ENCODE measurements around the gene FECH. TPM values are rescaled to one million over a fixed set of nuclear protein-coding genes. Genes with fewer than 3 reads are reported as not detected.

FECH gene
- total RNA-seq, 1 experiment from 2014 or later, result 43.3 TPM

DNA sequence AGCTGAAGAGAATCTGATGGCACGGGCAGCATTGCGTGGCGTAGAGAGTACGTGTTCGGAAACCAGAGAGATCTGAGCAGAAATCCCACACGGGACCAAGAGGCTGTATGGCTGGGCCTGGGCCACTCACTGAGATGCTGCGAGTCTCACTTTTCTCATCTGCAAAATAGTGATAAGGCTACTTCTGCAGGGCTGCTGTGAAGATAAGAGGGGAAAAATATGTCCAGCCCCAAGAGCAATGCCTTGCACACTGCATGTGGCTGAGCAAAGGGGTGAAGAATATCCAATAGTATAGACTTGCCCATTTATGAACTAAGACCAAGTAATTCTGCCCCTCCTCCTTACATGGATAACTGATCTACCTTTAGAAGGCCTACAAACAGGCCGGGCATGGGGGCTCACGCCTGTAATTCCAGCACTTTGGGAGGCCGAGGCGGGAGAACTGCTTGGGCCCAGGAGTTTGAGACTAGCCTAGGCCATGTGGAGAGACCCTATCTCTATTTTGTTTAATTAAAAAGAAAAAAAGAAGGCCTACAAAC lies 3.1 kb downstream of the FECH start:
- DNase-seq (ENCODE audit: extremely low read depth, low read depth), result no peak

DNA sequence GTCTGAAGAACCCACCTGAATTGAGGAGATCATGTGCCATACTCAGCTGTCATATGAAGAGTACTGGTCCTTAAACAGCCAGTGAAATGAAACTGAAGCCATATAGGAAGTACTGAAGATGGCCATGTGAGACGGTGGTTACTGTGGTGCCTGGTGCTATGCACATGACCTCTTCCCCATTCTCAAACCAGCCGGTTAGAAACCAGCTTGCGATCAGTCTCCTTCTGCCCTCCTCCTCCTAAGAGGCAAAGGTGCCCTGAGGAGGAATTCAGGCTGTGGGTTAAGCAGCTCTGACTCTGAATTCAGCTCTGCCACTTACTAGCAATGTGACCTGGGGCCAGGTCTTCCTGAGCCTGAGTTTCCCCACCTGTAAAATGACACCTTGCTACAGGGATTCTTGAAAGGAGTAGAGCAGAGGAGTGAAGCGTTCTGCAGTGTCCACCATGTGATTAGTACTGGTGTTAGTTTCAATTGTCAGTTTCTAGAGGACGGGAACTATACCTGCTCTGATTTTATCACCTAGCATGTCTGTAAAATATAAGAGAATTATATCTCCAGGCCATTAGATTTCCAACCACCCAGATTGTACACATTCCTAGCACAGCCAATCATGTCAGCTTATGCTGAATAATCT lies 5.1 kb downstream of the FECH start:
- no peak for DNase-seq (ENCODE audit: extremely low read depth, low read depth)

DNA sequence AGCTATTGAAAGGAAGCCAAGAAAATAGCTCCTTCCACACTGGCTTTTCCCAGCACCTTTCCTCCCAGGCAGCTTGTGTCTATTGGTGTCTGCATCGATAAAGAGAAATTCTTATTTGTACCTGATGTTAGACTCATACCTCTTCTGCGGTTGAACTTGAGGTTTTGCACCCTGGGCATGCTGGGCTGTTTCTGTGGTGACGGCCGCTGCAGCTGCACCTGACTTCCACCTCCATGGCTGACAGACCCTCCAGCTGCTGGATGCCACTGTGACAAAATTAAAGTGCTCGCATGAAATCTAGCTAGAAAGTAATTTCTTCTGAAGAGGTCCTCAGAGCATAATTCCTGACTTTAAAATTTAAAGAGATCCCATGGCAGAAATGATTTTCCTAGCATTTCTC lies 6.6 kb downstream of the FECH start:
- DNase-seq (ENCODE audit: extremely low read depth, low read depth), result no peak

DNA sequence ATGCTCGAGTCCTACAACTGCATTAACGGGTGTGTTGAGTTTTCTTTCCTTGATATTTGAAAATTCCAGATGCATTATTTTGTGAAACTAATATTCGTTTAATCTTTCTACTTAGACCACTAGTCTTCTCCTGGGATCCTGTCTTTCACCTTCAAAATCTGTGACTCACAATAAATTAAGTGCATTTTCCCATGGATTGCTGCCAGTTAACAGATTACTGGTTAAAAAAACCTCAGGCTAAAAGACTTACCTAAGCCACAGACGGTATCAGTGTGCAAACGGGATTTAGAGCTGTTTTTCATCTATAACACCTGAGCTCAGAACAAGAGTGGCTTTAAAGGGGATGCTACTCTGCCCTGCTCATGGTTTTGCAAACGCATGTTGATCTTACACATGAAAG lies 10.2 kb downstream of the FECH start:
- DNase-seq (ENCODE audit: extremely low read depth, low read depth), result no peak

DNA sequence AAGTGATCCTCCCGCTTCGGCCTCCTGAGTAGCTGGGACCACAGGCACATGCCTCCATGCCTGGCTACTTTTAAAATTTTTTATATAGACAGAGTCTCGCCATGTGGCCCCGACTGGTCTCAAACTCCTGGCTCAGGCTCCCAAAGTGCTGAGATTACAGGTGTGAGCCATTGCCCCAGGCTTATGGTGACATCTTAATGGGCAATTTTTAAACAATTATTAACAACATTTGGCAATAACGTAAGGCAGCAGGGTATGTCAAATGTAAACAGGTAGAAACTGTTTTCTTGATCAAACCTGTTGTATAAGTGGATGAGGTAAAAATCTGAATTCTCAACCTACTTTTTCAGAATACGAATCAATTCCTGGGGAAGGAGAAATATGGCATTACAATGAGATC lies 11.0 kb downstream of the FECH start:
- DNase-seq (ENCODE audit: extremely low read depth, low read depth), result no peak

DNA sequence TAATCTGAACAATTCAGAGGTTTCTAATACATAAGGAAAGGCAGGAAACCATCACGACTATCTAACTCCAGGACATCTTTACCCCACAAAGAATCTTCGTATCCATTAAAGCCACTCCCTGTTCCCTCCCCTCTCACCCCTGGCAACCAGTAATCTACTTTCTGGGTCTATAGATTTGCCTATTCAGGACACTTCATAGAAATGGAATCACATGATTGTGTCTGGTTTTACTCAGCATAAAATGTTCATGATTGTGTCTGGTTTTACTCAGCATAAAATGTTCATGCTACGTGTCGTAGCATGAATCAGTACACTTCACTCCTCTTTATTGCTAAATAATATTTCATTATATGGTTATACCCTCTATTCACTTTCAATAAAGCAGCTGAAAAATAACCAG lies 11.6 kb downstream of the FECH start:
- no peak for DNase-seq (ENCODE audit: extremely low read depth, low read depth)

DNA sequence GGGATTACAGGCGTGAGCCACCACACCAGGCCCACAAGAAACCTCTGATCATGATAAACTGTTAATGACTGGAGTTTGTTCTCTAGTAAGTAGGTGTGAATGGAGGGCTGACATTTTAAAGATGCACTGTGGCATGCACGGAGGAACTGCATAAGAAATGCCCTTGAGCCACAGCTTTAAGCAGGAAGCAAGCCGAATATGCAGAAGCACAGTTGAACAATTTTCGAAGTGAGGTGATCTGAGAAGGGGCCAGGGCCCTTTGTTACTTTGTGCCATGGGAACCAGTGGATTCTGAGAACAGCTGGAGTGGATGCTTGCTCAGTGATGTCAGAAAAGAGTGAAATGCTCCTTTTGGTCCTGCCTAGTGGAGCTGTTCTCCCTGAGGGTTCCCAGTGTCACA lies 16.3 kb downstream of the FECH start:
- no peak for DNase-seq (ENCODE audit: extremely low read depth, low read depth)

DNA sequence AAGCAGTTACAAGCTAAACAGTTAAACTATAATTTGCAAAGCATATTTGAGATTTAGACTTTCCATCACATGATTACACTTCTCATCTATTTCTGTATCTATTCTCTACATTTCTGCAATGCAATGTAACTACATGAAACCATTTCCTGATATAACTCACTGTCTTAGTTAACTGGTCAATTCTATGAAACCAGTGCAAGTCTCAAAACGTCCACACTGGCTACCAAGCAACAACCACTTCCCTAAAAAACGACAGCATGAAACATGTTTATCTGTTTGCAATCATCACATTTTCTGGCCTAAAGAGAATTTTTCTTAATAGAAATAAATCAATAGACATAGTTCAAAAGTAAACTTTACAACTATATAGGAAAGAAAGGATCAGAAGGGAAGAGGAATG lies 17.4 kb downstream of the FECH start:
- DNase-seq (ENCODE audit: extremely low read depth, low read depth), result no peak

DNA sequence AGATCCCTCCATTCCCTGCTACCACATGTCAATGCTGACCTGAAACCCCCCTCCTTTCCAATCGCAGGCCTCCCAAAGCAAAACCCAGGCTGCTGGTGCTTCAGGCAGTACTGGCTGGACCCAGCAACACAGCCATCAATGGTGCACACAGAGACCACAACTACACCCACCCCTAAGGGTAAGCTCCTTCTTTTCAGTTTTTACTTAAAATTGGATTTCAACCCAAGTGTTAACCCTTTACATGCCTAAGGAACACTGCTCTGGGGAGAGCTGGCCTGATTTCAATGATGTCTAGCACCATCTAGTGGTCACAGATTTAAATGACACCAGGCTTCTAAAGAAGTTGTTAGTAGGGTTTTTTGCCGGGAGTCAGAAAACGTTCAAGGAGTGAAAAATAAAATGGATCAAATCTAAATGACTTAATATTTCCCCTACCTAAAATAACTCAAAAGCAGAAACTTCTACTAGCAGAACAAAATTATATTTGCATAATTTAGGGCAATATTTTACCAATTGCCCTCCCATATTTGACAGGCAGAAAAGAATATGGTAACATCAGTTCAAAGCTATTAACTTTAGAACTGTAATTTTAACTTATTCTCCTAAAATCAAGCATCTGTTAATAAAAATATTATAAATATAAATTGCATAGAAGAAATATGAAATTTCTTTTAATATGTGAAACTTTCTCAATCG lies 24.6 kb downstream of the FECH start:
- DNase-seq (ENCODE audit: extremely low read depth, low read depth), result peak; percentile 27

DNA sequence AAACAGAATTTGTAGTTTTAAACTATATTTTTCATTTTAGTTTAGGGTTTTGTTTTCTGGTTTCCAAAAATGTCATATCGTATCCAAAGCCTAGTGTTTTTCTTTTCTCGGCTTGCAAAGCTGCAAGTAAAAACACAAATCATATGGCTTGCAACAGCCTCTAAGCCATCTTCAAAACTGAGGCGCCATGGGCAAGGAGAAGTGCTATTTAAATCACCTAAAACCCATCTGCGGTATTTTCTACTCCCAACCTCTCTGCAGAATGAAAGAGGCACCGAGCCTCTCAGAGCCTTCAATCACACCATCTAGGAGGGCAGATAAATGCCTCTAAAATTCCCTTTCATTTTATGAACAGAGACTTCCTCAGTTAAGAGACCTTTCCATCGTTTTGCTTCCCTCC lies 25.2 kb downstream of the FECH start:
- no peak for DNase-seq (ENCODE audit: extremely low read depth, low read depth)

DNA sequence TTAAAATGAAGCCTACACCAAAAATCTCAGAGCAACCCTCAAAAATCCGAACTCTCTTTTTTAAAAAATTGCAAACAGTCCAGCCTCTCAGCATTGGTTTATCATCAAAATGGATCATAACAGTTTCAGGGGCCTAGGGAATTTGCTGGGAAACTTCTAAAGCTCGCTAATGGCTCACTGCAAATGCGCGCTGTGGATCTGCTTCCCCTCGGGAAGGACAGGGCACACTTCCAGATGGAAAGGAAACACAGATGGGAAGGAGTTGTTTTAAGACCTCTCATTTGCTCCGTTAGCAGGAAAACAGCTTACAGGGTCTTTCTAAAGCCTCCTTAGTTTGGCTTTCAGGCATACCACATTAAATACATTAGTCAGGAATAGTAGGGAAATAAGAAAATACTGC lies 27.2 kb downstream of the FECH start:
- no peak for DNase-seq (ENCODE audit: extremely low read depth, low read depth)

DNA sequence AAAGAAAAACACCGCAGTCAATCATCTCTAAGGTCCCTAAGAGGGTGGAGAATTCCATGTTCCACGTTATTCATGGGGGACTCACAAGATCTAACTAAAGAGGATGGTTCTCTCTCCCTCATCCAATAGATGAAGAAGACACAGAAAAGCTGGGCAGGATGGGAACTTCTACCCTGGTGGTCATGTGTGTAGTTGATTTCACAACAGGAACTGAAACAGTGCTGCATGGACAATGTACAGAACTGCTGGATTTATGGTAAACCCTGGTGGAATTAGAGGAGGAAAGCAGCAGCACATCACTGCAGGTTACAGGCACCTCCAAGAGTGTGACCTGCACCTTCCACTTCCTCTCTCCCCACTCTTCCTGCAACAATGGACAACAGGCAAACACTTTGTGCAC lies 31.4 kb downstream of the FECH start:
- DNase-seq (ENCODE audit: extremely low read depth, low read depth), result no peak

DNA sequence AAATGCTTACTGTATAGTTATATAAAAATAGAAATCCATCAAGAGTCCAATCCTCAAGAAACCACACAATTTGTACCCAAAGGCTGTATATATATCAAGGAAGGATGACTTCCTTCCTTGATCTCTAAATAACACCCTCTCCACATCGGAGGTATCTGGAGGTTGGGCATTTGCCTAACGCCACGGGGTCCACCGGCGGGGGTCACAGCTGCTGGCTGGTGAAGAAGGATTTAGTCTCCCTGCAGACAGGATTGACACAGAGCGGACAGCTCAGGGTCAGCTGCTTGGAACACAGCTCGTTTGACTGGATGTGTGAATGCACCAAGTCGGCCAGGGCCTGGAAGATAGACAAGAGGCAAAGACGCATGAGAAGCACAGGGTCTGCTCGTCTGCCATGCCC lies 36.0 kb downstream of the FECH start:
- no peak for DNase-seq (ENCODE audit: extremely low read depth, low read depth)

DNA sequence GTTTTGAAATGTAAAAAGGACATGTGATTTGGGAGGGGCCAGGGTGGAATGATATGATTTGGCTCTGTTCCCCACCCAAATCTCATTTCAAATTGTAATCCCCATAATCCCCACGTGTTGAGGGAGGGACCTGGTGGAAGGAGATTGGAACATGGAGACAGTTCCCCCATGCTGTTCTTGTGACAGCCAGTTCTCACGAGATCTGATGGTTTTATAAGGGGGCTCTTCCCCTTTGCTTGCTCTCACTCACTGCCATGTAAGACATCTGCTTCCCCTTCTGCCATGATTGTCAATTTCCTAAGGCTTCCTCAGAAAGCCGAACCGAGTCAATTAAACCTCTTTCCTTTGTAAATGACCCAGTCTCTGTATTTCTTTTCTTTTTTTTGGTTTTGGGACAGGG lies 39.2 kb downstream of the FECH start:
- DNase-seq (ENCODE audit: extremely low read depth, low read depth), result no peak

DNA sequence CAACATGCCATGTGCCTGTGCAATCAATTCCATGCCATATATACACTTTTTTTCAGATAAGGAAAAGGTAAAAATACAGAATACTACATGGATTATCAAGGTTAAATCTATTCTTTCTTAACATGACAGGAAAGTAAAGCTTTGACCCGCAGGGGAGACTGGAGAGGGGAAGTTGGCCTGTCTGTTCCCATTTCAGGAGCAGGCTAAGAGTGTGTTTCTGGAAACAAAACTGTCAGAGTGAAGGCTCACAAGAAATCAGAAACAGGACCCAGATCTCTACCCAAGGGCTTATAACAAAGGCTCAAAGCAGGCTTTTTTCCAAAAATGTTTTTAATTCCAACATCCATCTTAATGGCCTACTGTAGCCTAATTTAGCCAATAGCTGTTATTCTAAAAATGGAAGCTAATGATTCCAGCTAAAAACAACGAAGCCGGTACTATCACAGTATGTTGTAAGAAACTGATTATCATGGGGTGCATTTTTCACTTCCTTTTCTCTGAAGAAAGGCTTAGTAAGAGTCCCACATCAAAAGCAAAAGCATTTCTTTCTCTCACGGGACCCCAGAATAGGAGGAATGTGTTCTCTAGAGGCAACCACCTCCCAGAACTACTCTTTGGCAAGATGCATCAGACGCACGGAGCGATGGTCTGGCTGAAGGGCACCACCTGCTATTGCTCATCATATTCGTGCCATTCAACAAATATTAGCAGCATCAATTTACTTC lies 41.4 kb downstream of the FECH start:
- no peak for DNase-seq (ENCODE audit: extremely low read depth, low read depth)

DNA sequence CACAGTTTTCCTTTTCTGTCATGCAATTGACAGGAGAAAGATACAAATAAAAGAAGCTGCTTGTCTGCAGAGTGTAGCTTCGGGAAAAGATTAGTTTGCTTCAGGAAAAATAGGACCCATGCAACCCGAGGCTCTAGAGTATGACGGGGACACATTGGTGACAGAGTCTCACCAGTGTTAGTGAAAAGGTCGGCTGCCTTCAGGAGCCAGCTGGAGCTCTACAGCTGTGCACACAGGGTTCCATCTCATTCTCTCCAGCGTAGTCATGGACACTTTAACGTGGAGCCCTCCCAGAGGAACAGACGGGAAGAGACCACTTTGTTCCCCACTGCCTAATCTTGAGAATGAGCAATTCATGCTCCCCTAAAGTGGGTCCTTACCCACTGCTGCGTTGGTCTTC lies 42.9 kb downstream of the FECH start:
- DNase-seq (ENCODE audit: extremely low read depth, low read depth), result no peak

DNA sequence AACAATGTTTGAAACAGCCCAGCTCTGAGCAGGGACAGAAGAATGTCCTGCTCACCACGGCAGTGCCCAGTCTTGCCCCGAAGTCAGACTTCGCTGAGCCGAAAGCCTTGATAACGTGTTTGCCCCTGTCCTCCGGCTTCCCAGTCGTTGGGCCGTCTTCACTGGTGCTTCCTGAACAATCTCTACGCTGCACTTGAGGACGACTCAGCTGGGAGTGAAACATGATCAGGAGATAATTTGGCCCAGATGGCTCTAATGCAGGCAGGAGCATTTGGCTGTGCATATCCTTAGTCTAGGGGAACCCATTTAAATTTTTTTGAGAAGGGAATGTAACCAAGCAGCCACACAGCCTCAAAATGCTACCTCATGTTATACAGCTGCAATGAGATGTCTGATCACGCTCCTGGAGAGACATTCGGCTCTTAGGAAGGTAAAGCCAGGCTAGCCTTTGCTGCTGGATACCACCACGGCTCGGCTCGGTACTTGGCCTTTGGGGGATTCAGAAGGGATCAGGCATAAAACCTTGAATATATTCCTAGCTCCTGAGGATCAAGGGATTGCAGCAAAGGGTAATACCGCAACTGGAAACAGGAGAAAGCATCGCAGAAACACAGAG lies 43.6 kb downstream of the FECH start:
- no peak for DNase-seq (ENCODE audit: extremely low read depth, low read depth)

DNA sequence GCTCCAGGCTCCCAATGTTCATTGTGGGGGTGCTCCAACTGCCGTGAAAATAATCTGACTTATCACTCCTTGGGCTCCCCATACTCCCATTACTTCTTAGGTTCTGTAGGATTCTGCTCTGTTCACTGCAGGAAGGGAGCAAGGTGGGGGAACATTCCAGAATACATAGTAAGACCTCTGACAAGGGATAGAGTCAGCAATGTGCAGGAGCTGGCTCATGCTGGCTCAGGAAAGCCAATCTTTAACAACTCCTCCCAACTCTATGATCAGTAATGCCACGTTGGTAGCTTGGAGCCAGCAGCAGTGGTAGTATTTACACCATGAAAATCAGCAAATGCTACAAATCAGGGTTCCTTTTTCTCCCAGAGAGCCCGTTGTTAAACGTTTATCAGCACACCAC lies 44.4 kb downstream of the FECH start:
- DNase-seq (ENCODE audit: extremely low read depth, low read depth), result no peak

DNA sequence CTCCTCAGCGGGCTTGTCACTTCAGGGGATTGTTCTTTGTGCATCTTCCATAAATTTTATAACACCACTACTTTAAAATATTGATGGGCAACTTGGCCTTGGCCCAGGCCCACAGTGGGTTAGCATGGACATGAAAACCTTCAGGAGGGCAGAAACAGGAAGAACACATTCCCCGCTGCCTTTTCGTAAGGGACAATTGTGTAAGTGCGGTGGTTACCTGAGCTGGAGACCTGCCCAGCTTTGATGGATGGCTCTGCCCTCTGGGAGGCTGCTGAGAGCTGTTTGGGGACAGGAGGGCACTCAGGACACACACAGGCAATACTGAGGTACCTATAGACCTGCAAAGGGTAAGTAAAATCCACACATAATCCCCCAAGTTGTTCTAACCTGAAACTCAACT lies 46.8 kb downstream of the FECH start:
- DNase-seq (ENCODE audit: extremely low read depth, low read depth), result no peak

DNA sequence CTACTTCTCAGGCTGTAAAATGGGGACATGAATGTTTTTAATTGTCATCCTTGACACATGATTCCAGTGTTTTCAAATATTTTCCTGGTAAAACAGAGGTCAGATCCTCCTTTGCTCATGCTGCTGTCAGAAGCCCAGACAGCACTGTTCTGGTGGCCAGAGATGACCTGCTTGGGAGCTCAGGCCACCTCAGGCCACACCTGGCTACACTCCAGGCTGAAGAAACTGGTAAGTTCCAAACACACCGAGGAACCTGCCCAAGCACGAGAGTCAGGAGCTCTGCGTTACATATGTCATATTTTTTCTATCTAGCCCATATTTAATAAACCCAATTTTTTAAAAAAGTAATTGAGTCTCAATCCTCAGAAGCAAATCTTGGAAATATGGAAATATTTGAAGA lies 47.9 kb downstream of the FECH start:
- DNase-seq (ENCODE audit: extremely low read depth, low read depth), result no peak

DNA sequence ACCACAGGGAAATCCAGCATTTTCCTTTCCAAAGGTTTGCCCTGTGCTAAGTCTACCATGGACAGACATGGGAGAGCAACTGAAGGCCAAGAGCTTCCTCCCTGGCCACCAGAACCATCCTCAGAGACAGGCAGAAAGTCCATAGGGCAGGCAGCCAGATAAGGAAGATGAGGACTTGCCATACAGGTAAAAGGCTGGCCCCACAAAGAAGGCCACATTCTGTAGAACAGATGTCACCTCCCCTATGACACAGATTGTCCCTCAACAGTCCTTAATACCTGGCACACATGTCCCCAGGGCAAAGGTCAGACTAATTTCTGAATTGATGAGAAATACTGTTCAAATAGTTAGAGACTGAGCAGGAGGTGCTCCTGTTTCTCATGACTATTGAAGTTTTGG lies 52.0 kb downstream of the FECH start:
- no peak for DNase-seq (ENCODE audit: extremely low read depth, low read depth)
